ENCODE measurements around the gene LAMA2. TPM values are rescaled to one million over a fixed set of nuclear protein-coding genes. Genes with fewer than 3 reads are reported as not detected.

LAMA2 gene
- total RNA-seq, 2 donors from 2014 or later: 3.6 to 7.5 TPM

GRCh38 chr6:129364767-129365166 lies 481.8 kb downstream of the LAMA2 start:
- TF ChIP-seq CTCF (IDR thresholded peaks at IDR 0.05): no peak
- DNase-seq: no peak
- intact Hi-C loops (cut with DNase I): loop anchor here (5.0 kb wide), 1 partner anchor 632 kb away; no protein-coding TSS in a partner anchor

GRCh38 chr6:129368076-129368475 lies 485.1 kb downstream of the LAMA2 start:
- no peak for DNase-seq
- intact Hi-C loops (cut with DNase I): loop anchor here (5.0 kb wide), 1 partner anchor 636 kb away; no protein-coding TSS in a partner anchor
- Histone ChIP-seq H3K4me3 (no peak overlapping the region), H3K9me3 (no peaks in the 10 kb centered on the region), H3K27ac (no peak overlapping the region), H3K9ac (ENCODE audit: low read depth in 2 of 2, low read length in 2 of 2) (no peak overlapping the region), H3K36me3 (no peaks in the 10 kb centered on the region), H3K4me1 (no peaks in the 10 kb centered on the region), H3K27me3 (no peaks in the 10 kb centered on the region)
- TF ChIP-seq CTCF (IDR thresholded peaks at IDR 0.05): no peak

More at GRCh38 chr6:129364767-129365166, 481.8 kb downstream of the LAMA2 start:
- no peaks in the 10 kb centered on the region for H3K4me1 ChIP-seq
- no peaks in the 10 kb centered on the region for H3K9me3 ChIP-seq
- no peak overlapping the region for H3K27ac ChIP-seq
- H3K27me3 ChIP-seq: no peaks in the 10 kb centered on the region
- no peaks in the 10 kb centered on the region for H3K36me3 ChIP-seq
- H3K4me3 ChIP-seq: no peak overlapping the region
- H3K9ac ChIP-seq (ENCODE audit: low read depth in 2 of 2, low read length in 2 of 2): no peak overlapping the region

GRCh38 chr6:129368970-129369369 lies 486.0 kb downstream of the LAMA2 start:
- intact Hi-C loops (cut with DNase I): loop anchor here (5.0 kb wide), 1 partner anchor 637 kb away; no protein-coding TSS in a partner anchor
- Histone ChIP-seq H3K27me3 (no peaks in the 10 kb centered on the region), H3K36me3 (no peaks in the 10 kb centered on the region), H3K4me3 (no peak overlapping the region), H3K4me1 (no peaks in the 10 kb centered on the region), H3K27ac (no peak overlapping the region), H3K9ac (ENCODE audit: low read depth in 2 of 2, low read length in 2 of 2) (no peak overlapping the region), H3K9me3 (no peaks in the 10 kb centered on the region)
- no peak for TF ChIP-seq CTCF (IDR thresholded peaks at IDR 0.05)
- DNase-seq: no peak

- no peak overlapping the region for H3K27ac ChIP-seq
- no peak for DNase-seq
Measured at GRCh38 chr6:129369737-129370136, 486.8 kb downstream of the LAMA2 start.

GRCh38 chr6:129370268-129370916 lies 487.5 kb downstream of the LAMA2 start:
- TF ChIP-seq CTCF (IDR thresholded peaks at IDR 0.05): peak; percentile 55
- intact Hi-C loops (cut with DNase I): no loop called here

More at GRCh38 chr6:129369737-129370136, 486.8 kb downstream of the LAMA2 start:
- Histone ChIP-seq H3K9ac (ENCODE audit: low read depth in 2 of 2, low read length in 2 of 2) (no peak overlapping the region), H3K4me3 (no peak overlapping the region), H3K27me3 (no peaks in the 10 kb centered on the region), H3K9me3 (no peaks in the 10 kb centered on the region), H3K4me1 (no peaks in the 10 kb centered on the region), H3K36me3 (no peaks in the 10 kb centered on the region)
- TF ChIP-seq CTCF (IDR thresholded peaks at IDR 0.05): no peak
- intact Hi-C loops (cut with DNase I): loop anchor here (5.0 kb wide), 1 partner anchor 637 kb away; no protein-coding TSS in a partner anchor

More at GRCh38 chr6:129370268-129370916, 487.5 kb downstream of the LAMA2 start:
- peak; percentile 64 for DNase-seq
- Histone ChIP-seq H3K9ac (ENCODE audit: low read depth in 2 of 2, low read length in 2 of 2) (no peak overlapping the region), H3K36me3 (no peaks in the 10 kb centered on the region), H3K27me3 (no peaks in the 10 kb centered on the region), H3K27ac (no peak overlapping the region), H3K4me3 (no peak overlapping the region), H3K9me3 (no peaks in the 10 kb centered on the region), H3K4me1 (no peaks in the 10 kb centered on the region)

Measured in colonic mucosa (tissue), 4 donors.